GM23248 (cell line): Measurements from ENCODE around the gene MRTFB. TPM values are rescaled to one million over a fixed set of nuclear protein-coding genes. Genes with fewer than 3 reads are reported as not detected.
A peak's percentile ranks its signal among the peaks of the same experiment; 100 is the strongest.

Source experiments
- DNase-seq: peaks from one replicate; pipeline ENCODE4 v3.0.0-alpha.2; 2015
- H2AFZ ChIP-seq: fragments of 200-600 bp; sonication (generic); 2 replicates; pipeline ENCODE4 v1.6.1; 2016; ENCODE audit warnings: antibody characterized with exemption
- H3F3A ChIP-seq: fragments of 200-600 bp; sonication (generic); 2 replicates; pipeline ENCODE4 v1.6.1; 2016; ENCODE audit warnings: mild to moderate bottlenecking, antibody characterized with exemption, mixed run types; ENCODE audit not compliant: insufficient read depth
- H3K27ac ChIP-seq: fragments of 200-600 bp; sonication (generic); 2 replicates; pipeline ENCODE4 v1.5.1; 2016; ENCODE audit warnings: mild to moderate bottlenecking
- H3K27me3 ChIP-seq: fragments of 200-600 bp; sonication (generic); replicated peaks from 2 replicates; pipeline ENCODE4 v1.6.1; 2016; ENCODE audit warnings: mild to moderate bottlenecking; ENCODE audit not compliant: insufficient read depth
- H3K36me3 ChIP-seq: fragments of 200-600 bp; sonication (generic); 2 replicates; pipeline ENCODE4 v1.6.1; 2016; ENCODE audit warnings: low read depth, mild to moderate bottlenecking
- H3K4me1 ChIP-seq: fragments of 200-600 bp; sonication (generic); 2 replicates; pipeline ENCODE4 v1.6.1; 2016; ENCODE audit warnings: mild to moderate bottlenecking; ENCODE audit not compliant: insufficient read depth
- H3K4me2 ChIP-seq: fragments of 200-600 bp; sonication (generic); one replicate; pipeline ENCODE4 v1.6.1; 2016; ENCODE audit warnings: mild to moderate bottlenecking; ENCODE audit not compliant: unreplicated experiment
- H3K4me3 ChIP-seq: fragments of 200-600 bp; sonication (generic); 2 replicates; pipeline ENCODE4 v1.5.1; 2016; ENCODE audit warnings: mild to moderate bottlenecking
- H3K79me2 ChIP-seq: fragments of 200-600 bp; sonication (generic); 2 replicates; pipeline ENCODE4 v1.6.1; 2016; ENCODE audit warnings: mild to moderate bottlenecking; ENCODE audit not compliant: insufficient read depth
- H3K9ac ChIP-seq: fragments of 200-600 bp; sonication (generic); 2 replicates; pipeline ENCODE4 v1.6.1; 2016; ENCODE audit warnings: mild to moderate bottlenecking
- H3K9me2 ChIP-seq: fragments of 200-600 bp; sonication (generic); 2 replicates; pipeline ENCODE4 v1.6.1; 2016; ENCODE audit warnings: mixed run types, mild to moderate bottlenecking, moderate library complexity; ENCODE audit not compliant: insufficient read depth
- H3K9me3 ChIP-seq: fragments of 200-600 bp; sonication (generic); one replicate; pipeline ENCODE4 v1.6.1; 2017; ENCODE audit warnings: low read depth
- H4K20me1 ChIP-seq: fragments of 200-600 bp; sonication (generic); 2 replicates; pipeline ENCODE4 v1.6.0; 2016; ENCODE audit not compliant: insufficient read depth
- EZH2 ChIP-seq: fragments of 200-600 bp; sonication (generic); IDR thresholded peaks from 2 replicates; pipeline ENCODE4 v1.6.1; 2018; ENCODE audit warnings: antibody characterized with exemption, mild to moderate bottlenecking; ENCODE audit not compliant: insufficient read depth, poor library complexity, severe bottlenecking
- EZH2phosphoT487 ChIP-seq: fragments of 200-600 bp; sonication (generic); IDR thresholded peaks from 2 replicates; pipeline ENCODE4 v1.6.1; 2018; ENCODE audit warnings: antibody characterized with exemption, moderate library complexity, mild to moderate bottlenecking, low read depth; ENCODE audit not compliant: insufficient read depth
- WGBS, 2 experiments: methylation state at CpG; one replicate each; pipeline ENCODE4 v1.1.6; 2015 to 2017; ENCODE audit warnings: low lambda C conversion rate in 2 of 2, low coverage in 1 of 2; ENCODE audit errors: missing lambda C conversion rate in 2 of 2; 5-methylcytosine and 5-hydroxymethylcytosine counted together
- in situ Hi-C: fragments of 300-500 bp; cut with MboI; formaldehyde crosslinking; loops from 2 replicates; pipeline ENCODE4 v1.15.0; 2020
- polyA plus RNA-seq: library from polyadenylated mRNA; unstranded; fragments of >200 nt; fragmentation: Nextera tagmentation; extraction: Ambion mirVana; gene quantifications from 2 replicates; pipeline ENCODE4 v1.2.1, GENCODE V29; 2016
- total RNA-seq: library from RNA; depleted of rRNA; stranded (reverse); fragments of >200 nt; shearing (Covaris generic); gene quantifications from 2 replicates; pipeline ENCODE4 v1.2.3, GENCODE V29; 2014

MRTFB gene
- total and polyA plus RNA-seq, 2 experiments from 2014 or later = 3.1 to 5.1 TPM

GRCh38 chr16:14285513-14286367 lies 214.6 kb downstream of the MRTFB start:
- peak overlapping the region; percentile 96 for H3K4me2 ChIP-seq
- TF ChIP-seq EZH2 = no peak
- TF ChIP-seq EZH2phosphoT487 = no peak
- no peaks in the 10 kb centered on the region for H3K79me2 ChIP-seq
- in situ Hi-C loops = no loop called here
- no peaks in the 10 kb centered on the region for H3K27me3 ChIP-seq
- H2AFZ ChIP-seq = peak overlapping the region; percentile 97
- peaks cover 22% of the 10 kb centered on the region for H3F3A ChIP-seq
- peak overlapping the region; percentile 99 for H3K4me3 ChIP-seq
- H3K27ac ChIP-seq = peak overlapping the region; percentile 53
- peaks cover 6% of the 10 kb centered on the region; the same call in 1 of the 2 replicates for H3K4me1 ChIP-seq
- H3K9ac ChIP-seq = peak overlapping the region; percentile 79
- H3K9me2 ChIP-seq = no peaks in the 10 kb centered on the region
- no peaks in the 10 kb centered on the region for H3K9me3 ChIP-seq
- no peaks in the 10 kb centered on the region for H4K20me1 ChIP-seq
- no peaks in the 10 kb centered on the region for H3K36me3 ChIP-seq
- peak; percentile 90 for DNase-seq
- 1 to 2% methylated on average over 54 to 58 of the region's 72 CpGs for WGBS, 2 experiments

DNA sequence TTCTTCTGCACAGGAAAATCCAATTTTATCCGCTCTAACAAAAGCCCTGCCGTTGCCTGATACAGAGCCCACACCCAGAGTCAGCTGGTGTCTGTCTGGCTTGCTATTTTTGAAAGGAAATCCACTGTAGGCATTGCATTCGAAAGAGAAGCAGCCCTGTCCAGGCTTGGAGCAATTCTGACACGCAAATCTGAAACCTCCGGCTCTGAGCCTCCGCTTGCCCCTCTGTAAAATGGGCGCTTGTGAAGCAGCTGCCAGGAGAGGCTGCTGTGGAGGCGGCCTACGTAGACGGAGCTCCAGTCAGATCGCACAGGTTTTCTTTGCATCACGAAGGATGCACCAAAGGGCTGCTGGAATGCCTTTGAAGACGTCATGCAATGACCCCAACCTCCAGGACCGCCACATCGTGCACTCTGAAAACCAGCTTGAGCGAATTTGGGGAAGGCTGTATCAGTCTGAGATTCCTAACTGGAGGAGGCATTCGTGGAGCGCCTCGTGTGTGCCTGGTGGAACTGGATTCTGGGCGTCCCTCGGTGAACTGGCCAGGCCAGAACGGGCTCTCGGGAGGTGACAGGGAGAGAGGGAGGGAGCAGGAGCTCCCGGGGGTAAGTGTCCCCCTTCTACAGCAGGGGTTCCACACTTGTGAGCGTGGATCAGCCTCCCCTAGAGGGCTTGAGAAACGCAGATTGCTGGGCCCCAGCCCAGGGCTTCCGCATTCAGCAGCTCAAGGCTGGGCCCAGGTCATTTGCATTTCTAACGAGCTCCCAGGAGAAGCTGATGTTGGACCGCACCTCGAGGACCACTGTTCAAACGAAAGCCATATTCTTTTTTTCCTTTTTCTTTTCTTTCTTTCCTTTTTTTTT lies 215.5 kb downstream of the MRTFB start:
- Histone ChIP-seq H3K4me1 (0 out of 2 replicates have a peak, but pooled peaks cover 5% of the 10 kb centered on the region), H4K20me1 (no peaks in the 10 kb centered on the region), H3K27ac (peak overlapping the region; percentile 26), H3K27me3 (no peaks in the 10 kb centered on the region), H3K4me2 (peak overlapping the region; percentile 51), H3K9me3 (no peaks in the 10 kb centered on the region), H3K4me3 (peak overlapping the region; percentile 99), H3K9ac (0 out of 2 replicates have a peak overlapping the region, but pooled peaks have one; percentile 3), H2AFZ (peak overlapping the region; percentile 52; the same call in 1 of the 2 replicates), H3K79me2 (no peaks in the 10 kb centered on the region), H3F3A (peaks cover 22% of the 10 kb centered on the region), H3K9me2 (no peaks in the 10 kb centered on the region), H3K36me3 (no peaks in the 10 kb centered on the region)
- in situ Hi-C loops = no loop called here
- WGBS, 2 experiments = 32 to 35% methylated on average over 31 of the region's 31 CpGs
- DNase-seq = peak; percentile 76
- TF ChIP-seq EZH2phosphoT487 (no peak), EZH2 (no peak)

DNA sequence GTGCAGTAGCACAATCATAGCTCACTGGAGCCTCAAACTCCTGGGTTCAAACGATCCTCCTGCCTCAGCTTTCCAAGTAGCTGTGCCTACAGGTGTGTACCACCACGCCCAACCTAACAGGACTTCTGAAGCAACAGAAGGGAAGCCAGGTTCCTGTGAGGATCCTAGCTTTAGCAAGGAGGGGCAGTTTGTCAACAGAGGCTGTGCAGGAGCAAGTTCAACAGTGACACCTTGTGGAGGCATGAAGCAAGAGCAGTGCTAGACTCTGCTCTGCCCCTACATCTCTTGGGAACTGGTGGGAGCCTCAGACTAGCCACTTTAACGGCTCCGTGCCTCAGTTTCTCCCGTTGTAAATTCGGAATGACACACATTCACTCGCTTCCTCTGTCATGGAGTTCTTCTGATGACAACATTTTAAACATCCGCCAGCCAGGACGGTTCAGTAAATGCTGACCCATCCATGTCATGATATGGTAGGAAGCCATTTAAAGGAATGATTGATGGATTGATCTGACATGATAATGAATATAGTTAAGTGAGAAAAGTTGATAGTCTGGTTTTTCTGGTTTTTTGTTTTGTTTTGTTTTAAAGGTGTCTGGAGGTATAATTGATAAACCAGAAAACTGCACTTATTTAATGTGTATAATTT lies 218.7 kb downstream of the MRTFB start:
- H3K4me3 ChIP-seq = no peak overlapping the region
- no peaks in the 10 kb centered on the region for H3K9me3 ChIP-seq
- peak; percentile 25 for DNase-seq
- H3K4me2 ChIP-seq = no peak overlapping the region
- no peak overlapping the region for H3K9ac ChIP-seq
- TF ChIP-seq EZH2phosphoT487 (no peak), EZH2 (no peak)
- H3K9me2 ChIP-seq = no peaks in the 10 kb centered on the region
- no peaks in the 10 kb centered on the region for H3K79me2 ChIP-seq
- H3K27ac ChIP-seq = no peak overlapping the region
- WGBS, 2 experiments = 47 to 48% methylated on average over 9 of the region's 9 CpGs
- no peaks in the 10 kb centered on the region for H4K20me1 ChIP-seq
- H3K27me3 ChIP-seq = no peaks in the 10 kb centered on the region
- H3K36me3 ChIP-seq = no peaks in the 10 kb centered on the region
- H3F3A ChIP-seq = peaks cover 13% of the 10 kb centered on the region; the same call in 1 of the 2 replicates
- in situ Hi-C loops = no loop called here
- 0 out of 2 replicates have a peak, but pooled peaks cover 1% of the 10 kb centered on the region for H3K4me1 ChIP-seq
- H2AFZ ChIP-seq = no peak overlapping the region

GRCh38 chr16:14291286-14291685 lies 220.2 kb downstream of the MRTFB start:
- WGBS, 2 experiments = 72 to 74% methylated on average over 8 of the region's 8 CpGs
- no peak overlapping the region for H3K4me2 ChIP-seq
- no peaks in the 10 kb centered on the region for H3K9me3 ChIP-seq
- no peak overlapping the region for H3K9ac ChIP-seq
- H3K36me3 ChIP-seq = no peaks in the 10 kb centered on the region
- H4K20me1 ChIP-seq = no peaks in the 10 kb centered on the region
- no peaks in the 10 kb centered on the region for H3K27me3 ChIP-seq
- in situ Hi-C loops = no loop called here
- no peak overlapping the region for H3K27ac ChIP-seq
- no peak for TF ChIP-seq EZH2phosphoT487
- no peak for TF ChIP-seq EZH2
- peaks cover 5% of the 10 kb centered on the region; the same call in 1 of the 2 replicates for H3F3A ChIP-seq
- H3K4me3 ChIP-seq = no peak overlapping the region
- no peaks in the 10 kb centered on the region for H3K79me2 ChIP-seq
- H2AFZ ChIP-seq = no peak overlapping the region
- no peaks in the 10 kb centered on the region for H3K9me2 ChIP-seq
- no peaks in the 10 kb centered on the region for H3K4me1 ChIP-seq
- DNase-seq = no peak
